Duodenal mucosa (tissue), 2 donors: Measurements from ENCODE around the gene ELOA.
"Not testable (repeated sequence)": the region's sequence is repeated elsewhere in the genome, so short reads cannot be mapped to it uniquely, and the experiment has no call there.

ENCODE experiments used
- H3K27ac ChIP-seq: one replicate; pipeline ENCODE4 v1.7.0; 2013; ENCODE audit warnings: low read depth, low read length
- H3K27me3 ChIP-seq, 2 donors: one replicate each; pipeline ENCODE4 v1.7.0; 2013; ENCODE audit warnings: low read length in 2 of 2, control low read depth in 1 of 2; ENCODE audit not compliant: insufficient read depth in 2 of 2, control insufficient read depth in 1 of 2
- H3K36me3 ChIP-seq, 2 donors: one replicate each; pipeline ENCODE4 v1.7.0; 2013; ENCODE audit warnings: low read length in 2 of 2, control low read depth in 1 of 2; ENCODE audit not compliant: insufficient read depth in 2 of 2, control insufficient read depth in 1 of 2
- H3K4me1 ChIP-seq, 2 donors: one replicate each; pipeline ENCODE4 v1.7.0; 2013; ENCODE audit warnings: low read length in 2 of 2, control low read depth in 1 of 2; ENCODE audit not compliant: insufficient read depth in 2 of 2, control insufficient read depth in 1 of 2
- H3K4me3 ChIP-seq, 2 donors: one replicate each; pipeline ENCODE4 v1.7.0; 2013; ENCODE audit warnings: low read length in 2 of 2, low read depth in 1 of 2
- H3K9ac ChIP-seq, 2 donors: one replicate each; pipeline ENCODE4 v1.7.0; 2013; ENCODE audit warnings: low read length in 2 of 2, low read depth in 1 of 2
- H3K9me3 ChIP-seq, 2 donors: one replicate each; pipeline ENCODE4 v1.7.0; 2013; ENCODE audit warnings: low read length in 2 of 2, control low read depth in 1 of 2; ENCODE audit not compliant: control insufficient read depth in 1 of 2

Gene ELOA

GRCh38 chr1:23733281-23733680, 10.0 kb upstream of the ELOA start:
- not testable (repeated sequence) for H3K27me3 ChIP-seq, H3K4me3 ChIP-seq, H3K27ac ChIP-seq, H3K9ac ChIP-seq, H3K9me3 ChIP-seq, H3K36me3 ChIP-seq, H3K4me1 ChIP-seq

GRCh38 chr1:23736437-23737134, 6.7 kb upstream of the ELOA start:
- peaks cover 0 to 3% of the 10 kb centered on the region in 2 donors for H3K36me3 ChIP-seq
- no peak overlapping the region for H3K9ac ChIP-seq
- H3K9me3 ChIP-seq: no peaks in the 10 kb centered on the region

GRCh38 chr1:23741609-23742008, 1.7 kb upstream of the ELOA start:
- no peaks in the 10 kb centered on the region for H3K27me3 ChIP-seq
- no peak overlapping the region for H3K4me3 ChIP-seq
- H3K9ac ChIP-seq: no peak overlapping the region
- no peak overlapping the region for H3K27ac ChIP-seq
- peaks cover 0 to 1% of the 10 kb centered on the region in 2 donors for H3K36me3 ChIP-seq
- no peaks in the 10 kb centered on the region for H3K9me3 ChIP-seq
- peaks cover 18 to 19% of the 10 kb centered on the region in 2 donors for H3K4me1 ChIP-seq

More at GRCh38 chr1:23736437-23737134, 6.7 kb upstream of the ELOA start:
- Histone ChIP-seq H3K4me1 (no peaks in the 10 kb centered on the region), H3K27ac (no peak overlapping the region), H3K4me3 (no peak overlapping the region), H3K27me3 (no peaks in the 10 kb centered on the region)

GRCh38 chr1:23742670-23743286, 493 bp upstream of the ELOA start:
- Histone ChIP-seq H3K9ac (peak overlapping the region; percentile 79 to 91), H3K9me3 (no peaks in the 10 kb centered on the region), H3K4me3 (peak overlapping the region; percentile 93 to 94)

GRCh38 chr1:23745515-23745914, 2.2 kb downstream of the ELOA start:
- Histone ChIP-seq H3K4me3 (peak overlapping the region in 1 of 2 donors; percentile 94), H3K9ac (no peak overlapping the region), H3K4me1 (peaks cover 18 to 19% of the 10 kb centered on the region in 2 donors), H3K9me3 (no peaks in the 10 kb centered on the region), H3K36me3 (peaks cover 0 to 15% of the 10 kb centered on the region in 2 donors), H3K27me3 (no peaks in the 10 kb centered on the region), H3K27ac (no peak overlapping the region)

More at GRCh38 chr1:23742670-23743286, 493 bp upstream of the ELOA start:
- Histone ChIP-seq H3K4me1 (peaks cover 18 to 19% of the 10 kb centered on the region in 2 donors), H3K27ac (peak overlapping the region; percentile 83), H3K27me3 (no peaks in the 10 kb centered on the region), H3K36me3 (peaks cover 0 to 5% of the 10 kb centered on the region in 2 donors)

- H3K4me3 ChIP-seq: no peak overlapping the region
- H3K9ac ChIP-seq: no peak overlapping the region
- no peaks in the 10 kb centered on the region for H3K9me3 ChIP-seq
- H3K36me3 ChIP-seq: peaks cover 13 to 39% of the 10 kb centered on the region in 2 donors
- H3K4me1 ChIP-seq: peaks cover 12 to 15% of the 10 kb centered on the region in 2 donors
- no peak overlapping the region for H3K27ac ChIP-seq
- H3K27me3 ChIP-seq: no peaks in the 10 kb centered on the region
Observed at GRCh38 chr1:23748016-23748415, 4.7 kb downstream of the ELOA start.

- no peaks in the 10 kb centered on the region for H3K27me3 ChIP-seq
Observed at GRCh38 chr1:23751050-23751814, 8.0 kb downstream of the ELOA start.

GRCh38 chr1:23751815-23752200, 8.5 kb downstream of the ELOA start:
- Histone ChIP-seq H3K27me3 (no peaks in the 10 kb centered on the region), H3K36me3 (peaks cover 46 to 75% of the 10 kb centered on the region in 2 donors), H3K9ac (no peak overlapping the region), H3K9me3 (no peaks in the 10 kb centered on the region), H3K4me1 (no peaks in the 10 kb centered on the region), H3K4me3 (no peak overlapping the region), H3K27ac (no peak overlapping the region)

More at GRCh38 chr1:23751050-23751814, 8.0 kb downstream of the ELOA start:
- Histone ChIP-seq H3K9me3 (no peaks in the 10 kb centered on the region), H3K27ac (no peak overlapping the region), H3K4me1 (no peaks in the 10 kb centered on the region), H3K9ac (no peak overlapping the region), H3K36me3 (peaks cover 40 to 72% of the 10 kb centered on the region in 2 donors), H3K4me3 (no peak overlapping the region)

GRCh38 chr1:23752909-23753308, 9.6 kb downstream of the ELOA start:
- Histone ChIP-seq H3K36me3 (peaks cover 51 to 83% of the 10 kb centered on the region in 2 donors), H3K4me1 (no peaks in the 10 kb centered on the region), H3K9ac (no peak overlapping the region), H3K27ac (no peak overlapping the region), H3K4me3 (no peak overlapping the region), H3K9me3 (no peaks in the 10 kb centered on the region), H3K27me3 (no peaks in the 10 kb centered on the region)

GRCh38 chr1:23756676-23757075, 13.4 kb downstream of the ELOA start:
- Histone ChIP-seq H3K27me3 (no peaks in the 10 kb centered on the region), H3K9me3 (no peaks in the 10 kb centered on the region), H3K36me3 (peaks cover 77 to 97% of the 10 kb centered on the region in 2 donors), H3K4me1 (no peaks in the 10 kb centered on the region), H3K4me3 (no peak overlapping the region), H3K9ac (no peak overlapping the region), H3K27ac (no peak overlapping the region)
